Measurements from ENCODE around the gene HMG20A. TPM values are rescaled to one million over a fixed set of nuclear protein-coding genes. Genes with fewer than 3 reads are reported as not detected.

HMG20A gene
- polyA plus RNA-seq, 2 donors = 6.5 to 7.0 TPM

DNA sequence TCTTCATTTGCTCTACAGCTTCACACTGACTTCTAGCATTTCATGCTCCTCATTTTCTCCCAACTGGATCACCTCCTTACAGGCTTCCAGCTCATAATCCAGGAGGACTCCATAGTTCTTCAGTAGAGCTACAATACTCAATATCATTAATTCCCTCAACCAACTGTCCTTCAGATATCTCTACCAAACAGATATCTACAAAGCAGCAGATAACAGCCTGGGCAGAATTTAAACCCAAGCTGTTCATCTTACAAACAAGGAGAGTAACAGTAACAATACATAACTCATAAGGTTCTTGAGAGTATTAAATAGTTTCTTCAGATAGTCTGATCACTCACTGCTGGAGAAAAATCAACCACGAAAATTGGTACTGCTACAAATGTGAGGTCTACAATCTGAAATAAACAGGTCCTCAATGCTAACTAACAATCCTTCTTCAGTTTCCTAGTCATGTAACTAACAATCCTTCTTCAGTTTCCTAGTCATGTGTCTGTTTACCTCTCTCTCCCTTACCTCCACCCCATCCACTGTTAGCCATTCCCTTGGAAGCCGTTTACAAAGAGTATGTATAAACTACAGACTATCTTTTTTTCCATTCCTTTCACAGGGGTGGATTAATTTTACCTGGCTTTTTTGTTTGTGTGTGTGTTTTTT is 5.8 kb upstream of the HMG20A start:
- Histone ChIP-seq H3K9me3 (ENCODE audit: control insufficient read depth in 2 of 2, insufficient read depth in 1 of 2, low read depth in 1 of 2, low read length in 1 of 2) (no peaks in the 10 kb centered on the region), H3K4me1 (ENCODE audit: control insufficient read depth in 2 of 2, insufficient read depth in 2 of 2, low read length in 1 of 2) (no peaks in the 10 kb centered on the region), H3K27me3 (ENCODE audit: control insufficient read depth in 1 of 2, insufficient read depth in 2 of 2, low read length in 2 of 2) (no peaks in the 10 kb centered on the region), H3K36me3 (ENCODE audit: control insufficient read depth in 2 of 2, insufficient read depth in 2 of 2, low read length in 1 of 2) (no peaks in the 10 kb centered on the region), H3K4me3 (ENCODE audit: low read depth in 1 of 2, low read length in 2 of 2) (no peak overlapping the region), H3K27ac (ENCODE audit: low read depth in 2 of 2, low read length in 1 of 2) (no peak overlapping the region)
- WGBS, 2 donors = 90 to 92% methylated on average over 2 of the region's 2 CpGs

DNA sequence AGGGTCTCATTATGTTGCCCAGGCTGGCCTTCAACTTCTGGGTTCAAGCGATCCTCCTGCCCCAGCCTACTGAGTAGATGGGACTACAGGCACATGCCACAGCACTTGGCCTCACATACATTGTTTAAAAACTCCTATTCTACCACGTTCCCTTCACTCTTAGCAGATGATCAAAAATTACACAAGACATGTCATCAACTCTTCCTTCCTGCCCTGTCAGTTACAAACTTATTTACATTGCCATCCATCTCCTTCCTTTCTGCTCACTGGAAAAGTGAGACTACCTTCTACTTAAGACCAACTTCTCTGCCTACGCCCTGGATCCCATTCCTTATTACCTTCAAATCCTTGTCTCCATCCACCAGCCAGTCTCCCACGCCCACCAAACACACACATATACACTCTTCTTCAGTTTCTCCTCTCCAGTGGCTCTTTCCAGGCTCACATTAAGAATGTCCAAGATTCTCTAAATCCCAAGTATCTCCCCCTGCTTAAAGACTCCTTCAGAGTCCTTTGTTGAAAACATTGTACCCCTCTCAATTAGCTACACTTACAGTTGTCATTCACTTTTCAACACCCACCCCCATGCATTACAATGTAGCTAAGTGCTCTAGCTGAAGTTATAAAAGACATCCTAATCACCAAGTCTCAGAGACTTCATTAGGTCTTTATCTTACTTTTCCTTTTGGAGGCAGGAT is 5.1 kb upstream of the HMG20A start:
- WGBS, 2 donors = 81 to 84% methylated on average over 4 of the region's 4 CpGs
- Histone ChIP-seq H3K9me3 (ENCODE audit: control insufficient read depth in 2 of 2, insufficient read depth in 1 of 2, low read depth in 1 of 2, low read length in 1 of 2) (no peaks in the 10 kb centered on the region), H3K4me3 (ENCODE audit: low read depth in 1 of 2, low read length in 2 of 2) (no peak overlapping the region), H3K27ac (ENCODE audit: low read depth in 2 of 2, low read length in 1 of 2) (no peak overlapping the region), H3K27me3 (ENCODE audit: control insufficient read depth in 1 of 2, insufficient read depth in 2 of 2, low read length in 2 of 2) (no peaks in the 10 kb centered on the region), H3K4me1 (ENCODE audit: control insufficient read depth in 2 of 2, insufficient read depth in 2 of 2, low read length in 1 of 2) (no peaks in the 10 kb centered on the region), H3K36me3 (ENCODE audit: control insufficient read depth in 2 of 2, insufficient read depth in 2 of 2, low read length in 1 of 2) (no peaks in the 10 kb centered on the region)

DNA sequence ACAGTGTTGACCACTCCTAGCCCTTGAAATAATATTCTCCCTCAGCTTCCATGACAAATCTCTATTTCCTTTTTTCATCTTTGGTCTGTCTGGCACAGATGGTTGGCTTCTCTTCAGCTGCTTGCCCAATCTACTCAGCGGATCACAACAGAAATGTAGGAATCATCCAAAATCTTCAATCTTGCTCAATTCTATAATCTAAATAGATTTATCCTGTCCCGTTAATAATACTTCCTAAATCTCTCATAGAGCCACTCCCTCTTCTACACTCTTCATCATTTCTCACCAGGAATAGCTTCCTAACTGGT is 4.6 kb upstream of the HMG20A start:
- H3K27me3 ChIP-seq (ENCODE audit: control insufficient read depth in 1 of 2, insufficient read depth in 2 of 2, low read length in 2 of 2) = no peaks in the 10 kb centered on the region
- H3K9me3 ChIP-seq (ENCODE audit: control insufficient read depth in 2 of 2, insufficient read depth in 1 of 2, low read depth in 1 of 2, low read length in 1 of 2) = no peaks in the 10 kb centered on the region
- H3K36me3 ChIP-seq (ENCODE audit: control insufficient read depth in 2 of 2, insufficient read depth in 2 of 2, low read length in 1 of 2) = no peaks in the 10 kb centered on the region
- no peak overlapping the region for H3K27ac ChIP-seq (ENCODE audit: low read depth in 2 of 2, low read length in 1 of 2)
- no peak overlapping the region for H3K4me3 ChIP-seq (ENCODE audit: low read depth in 1 of 2, low read length in 2 of 2)
- H3K4me1 ChIP-seq (ENCODE audit: control insufficient read depth in 2 of 2, insufficient read depth in 2 of 2, low read length in 1 of 2) = no peaks in the 10 kb centered on the region
- WGBS, 2 donors = 42 to 51% methylated on average over 2 of the region's 2 CpGs

- WGBS, 2 donors = 47 to 78% methylated on average over 1 of the region's 1 CpG
- no peaks in the 10 kb centered on the region for H3K27me3 ChIP-seq (ENCODE audit: control insufficient read depth in 1 of 2, insufficient read depth in 2 of 2, low read length in 2 of 2)
- H3K4me3 ChIP-seq (ENCODE audit: low read depth in 1 of 2, low read length in 2 of 2) = no peak overlapping the region
- H3K9me3 ChIP-seq (ENCODE audit: control insufficient read depth in 2 of 2, insufficient read depth in 1 of 2, low read depth in 1 of 2, low read length in 1 of 2) = no peaks in the 10 kb centered on the region
- H3K27ac ChIP-seq (ENCODE audit: low read depth in 2 of 2, low read length in 1 of 2) = no peak overlapping the region
- no peaks in the 10 kb centered on the region for H3K36me3 ChIP-seq (ENCODE audit: control insufficient read depth in 2 of 2, insufficient read depth in 2 of 2, low read length in 1 of 2)
- no peaks in the 10 kb centered on the region for H3K4me1 ChIP-seq (ENCODE audit: control insufficient read depth in 2 of 2, insufficient read depth in 2 of 2, low read length in 1 of 2)
Measured at GRCh38 chr15:77416954-77417353, 3.7 kb upstream of the HMG20A start.

DNA sequence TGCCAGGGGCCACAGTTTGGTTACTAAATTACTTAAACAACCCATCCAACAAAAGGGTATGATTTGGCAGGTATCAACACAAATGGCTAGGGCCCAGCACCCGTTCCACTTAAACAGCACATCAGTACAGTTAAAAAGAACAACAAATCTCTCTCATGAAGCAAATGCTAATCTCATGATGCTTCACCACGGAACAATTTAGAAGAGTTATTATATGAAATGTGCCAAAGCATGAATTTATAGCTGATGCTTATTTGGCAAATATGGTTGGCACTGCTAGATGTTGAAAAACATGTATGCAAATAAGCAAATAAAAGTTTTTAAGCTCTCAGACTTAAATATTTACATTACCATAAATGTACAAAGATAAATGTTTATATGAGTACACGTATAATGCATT is 3.1 kb upstream of the HMG20A start:
- Histone ChIP-seq H3K4me1 (ENCODE audit: control insufficient read depth in 2 of 2, insufficient read depth in 2 of 2, low read length in 1 of 2) (no peaks in the 10 kb centered on the region), H3K27ac (ENCODE audit: low read depth in 2 of 2, low read length in 1 of 2) (no peak overlapping the region), H3K27me3 (ENCODE audit: control insufficient read depth in 1 of 2, insufficient read depth in 2 of 2, low read length in 2 of 2) (no peaks in the 10 kb centered on the region), H3K36me3 (ENCODE audit: control insufficient read depth in 2 of 2, insufficient read depth in 2 of 2, low read length in 1 of 2) (no peaks in the 10 kb centered on the region), H3K9me3 (ENCODE audit: control insufficient read depth in 2 of 2, insufficient read depth in 1 of 2, low read depth in 1 of 2, low read length in 1 of 2) (no peaks in the 10 kb centered on the region), H3K4me3 (ENCODE audit: low read depth in 1 of 2, low read length in 2 of 2) (no peak overlapping the region)
- WGBS, 2 donors = 45 to 63% methylated on average over 3 of the region's 3 CpGs

DNA sequence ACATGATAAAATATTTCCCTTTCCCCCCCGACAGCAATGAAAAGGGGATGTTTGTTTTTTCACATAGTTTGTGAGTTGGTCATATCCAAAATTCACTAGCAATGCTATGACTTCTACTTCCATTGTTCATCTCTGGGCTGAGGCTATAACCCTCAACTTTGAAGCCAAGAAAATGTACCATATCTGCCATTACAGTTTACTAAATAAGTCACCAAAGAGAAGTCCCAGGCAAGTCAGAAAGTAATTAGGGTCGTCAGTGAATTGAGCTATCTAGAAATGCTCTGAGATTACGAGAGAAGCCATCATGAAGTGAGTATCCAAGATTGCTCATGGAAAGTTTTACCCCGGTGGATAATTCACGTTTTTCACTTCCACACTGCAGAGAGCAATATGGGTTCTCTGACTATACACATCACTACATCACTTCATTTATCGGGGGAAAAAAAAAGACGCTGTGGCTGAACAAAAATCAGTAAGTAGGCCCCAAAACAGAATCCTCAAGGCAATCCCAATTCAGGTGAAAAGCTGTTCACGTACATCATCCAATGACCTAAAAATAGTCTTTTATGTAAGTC is 2.2 kb upstream of the HMG20A start:
- H3K4me1 ChIP-seq (ENCODE audit: control insufficient read depth in 2 of 2, insufficient read depth in 2 of 2, low read length in 1 of 2) = no peaks in the 10 kb centered on the region
- no peaks in the 10 kb centered on the region for H3K9me3 ChIP-seq (ENCODE audit: control insufficient read depth in 2 of 2, insufficient read depth in 1 of 2, low read depth in 1 of 2, low read length in 1 of 2)
- H3K27ac ChIP-seq (ENCODE audit: low read depth in 2 of 2, low read length in 1 of 2) = no peak overlapping the region
- no peaks in the 10 kb centered on the region for H3K36me3 ChIP-seq (ENCODE audit: control insufficient read depth in 2 of 2, insufficient read depth in 2 of 2, low read length in 1 of 2)
- peak overlapping the region in 1 of 2 donors; percentile 88 for H3K4me3 ChIP-seq (ENCODE audit: low read depth in 1 of 2, low read length in 2 of 2)
- WGBS, 2 donors = 53 to 54% methylated on average over 8 of the region's 8 CpGs
- no peaks in the 10 kb centered on the region for H3K27me3 ChIP-seq (ENCODE audit: control insufficient read depth in 1 of 2, insufficient read depth in 2 of 2, low read length in 2 of 2)

DNA sequence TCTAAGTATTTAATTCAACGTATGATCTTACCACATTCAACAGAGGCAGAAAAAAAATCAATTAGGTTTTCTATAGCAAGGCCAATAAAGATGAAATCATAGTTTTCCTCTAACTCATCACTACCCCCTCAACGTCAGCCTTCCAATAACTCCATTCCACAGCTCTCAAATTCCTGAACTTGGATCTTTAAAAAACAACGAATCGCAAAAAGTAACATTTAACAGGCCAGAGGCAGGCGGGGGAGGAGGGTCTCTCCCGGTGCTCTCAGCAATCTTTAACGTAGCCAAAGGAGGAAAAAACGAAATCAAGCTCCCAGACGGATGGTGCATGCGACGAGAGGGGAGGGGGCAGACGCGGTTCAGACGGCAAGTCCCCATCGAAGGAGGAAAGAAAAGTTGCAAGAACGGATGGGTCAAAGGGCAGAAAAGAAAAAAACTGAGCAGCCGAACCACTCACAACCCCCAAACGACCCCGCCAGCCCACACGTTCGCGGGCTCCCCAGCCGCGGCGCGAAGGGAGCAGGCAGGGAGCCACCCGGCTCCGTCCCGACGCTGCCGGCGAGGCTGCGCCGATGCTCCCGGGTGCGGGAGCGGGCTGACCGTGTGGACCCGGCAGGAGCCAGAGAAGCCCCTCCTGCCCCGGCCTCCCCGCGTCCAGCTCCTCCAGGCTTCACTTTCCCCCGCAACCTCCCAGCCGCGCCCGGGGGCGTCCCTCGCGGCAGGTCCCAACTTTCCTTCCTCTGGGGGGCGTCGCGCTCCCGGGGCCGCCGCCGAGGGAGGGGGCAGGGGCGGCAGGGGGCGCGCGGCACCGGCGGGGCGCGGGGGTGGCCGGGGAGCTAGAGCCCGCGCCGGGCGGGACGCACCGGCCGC is 1.5 kb upstream of the HMG20A start:
- Histone ChIP-seq H3K4me3 (ENCODE audit: low read depth in 1 of 2, low read length in 2 of 2) (peak overlapping the region; percentile 88 to 99), H3K27me3 (ENCODE audit: control insufficient read depth in 1 of 2, insufficient read depth in 2 of 2, low read length in 2 of 2) (no peaks in the 10 kb centered on the region), H3K36me3 (ENCODE audit: control insufficient read depth in 2 of 2, insufficient read depth in 2 of 2, low read length in 1 of 2) (no peaks in the 10 kb centered on the region), H3K4me1 (ENCODE audit: control insufficient read depth in 2 of 2, insufficient read depth in 2 of 2, low read length in 1 of 2) (no peaks in the 10 kb centered on the region), H3K9me3 (ENCODE audit: control insufficient read depth in 2 of 2, insufficient read depth in 1 of 2, low read depth in 1 of 2, low read length in 1 of 2) (no peaks in the 10 kb centered on the region), H3K27ac (ENCODE audit: low read depth in 2 of 2, low read length in 1 of 2) (peak overlapping the region; percentile 89 to 93)
- 1 to 2% methylated on average over 46 to 72 of the region's 72 CpGs for WGBS, 2 donors

DNA sequence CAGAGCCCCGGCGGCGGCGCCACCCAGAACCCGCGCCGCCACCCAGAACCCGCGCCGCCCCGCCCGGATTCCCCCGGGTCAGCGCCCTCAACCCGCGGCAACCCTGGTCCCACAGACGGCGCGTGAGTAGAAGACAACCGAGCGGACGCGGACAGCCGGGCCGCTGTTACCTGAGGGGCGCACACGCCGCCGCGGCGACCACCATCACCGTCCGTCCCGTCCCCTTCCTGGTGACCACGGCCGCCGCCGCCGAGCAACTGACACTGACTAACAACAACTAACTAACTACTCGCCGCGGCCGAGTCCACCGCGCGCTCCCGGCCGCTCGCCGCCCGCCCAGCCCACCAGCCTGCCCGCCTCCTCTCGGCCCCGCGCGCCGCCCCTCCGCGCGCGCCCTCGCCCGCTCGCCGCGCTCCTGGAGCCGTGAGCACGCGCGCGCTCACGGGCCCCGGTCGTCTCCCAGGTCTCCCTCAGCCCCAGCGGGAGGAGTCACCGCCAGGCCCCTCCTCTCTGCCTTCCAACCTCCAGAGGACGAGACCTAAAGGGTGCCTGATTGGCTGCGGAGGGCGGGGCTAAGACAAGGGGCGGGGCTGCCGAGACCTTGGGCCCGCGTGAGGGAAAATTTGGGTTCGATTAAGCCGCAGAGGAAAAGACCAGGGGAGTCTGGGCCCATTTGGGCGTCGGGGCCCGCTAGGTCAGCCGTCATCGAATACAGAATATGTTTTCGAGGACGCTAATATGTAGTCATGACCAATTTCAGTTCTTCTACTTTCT is 665 bp upstream of the HMG20A start, which contains the start of gene PEAK1:
PEAK1 (minus strand) TSS at position 269 of the 774 bp plus-strand sequence. CDS start 238,178 bp downstream, outside the sequence.
- Histone ChIP-seq H3K4me3 (ENCODE audit: low read depth in 1 of 2, low read length in 2 of 2) (peak within 1 kb of the TSS; percentile 88 to 99), H3K36me3 (ENCODE audit: control insufficient read depth in 2 of 2, insufficient read depth in 2 of 2, low read length in 1 of 2) (no peaks in the 10 kb centered on the region), H3K9me3 (ENCODE audit: control insufficient read depth in 2 of 2, insufficient read depth in 1 of 2, low read depth in 1 of 2, low read length in 1 of 2) (no peaks in the 10 kb centered on the region), H3K4me1 (ENCODE audit: control insufficient read depth in 2 of 2, insufficient read depth in 2 of 2, low read length in 1 of 2) (no peaks in the 10 kb centered on the region), H3K27me3 (ENCODE audit: control insufficient read depth in 1 of 2, insufficient read depth in 2 of 2, low read length in 2 of 2) (no peaks in the 10 kb centered on the region), H3K27ac (ENCODE audit: low read depth in 2 of 2, low read length in 1 of 2) (peak within 1 kb of the TSS; percentile 94 to 96)
- 0 to 1% methylated on average over 50 to 92 of the region's 92 CpGs for WGBS, 2 donors

DNA sequence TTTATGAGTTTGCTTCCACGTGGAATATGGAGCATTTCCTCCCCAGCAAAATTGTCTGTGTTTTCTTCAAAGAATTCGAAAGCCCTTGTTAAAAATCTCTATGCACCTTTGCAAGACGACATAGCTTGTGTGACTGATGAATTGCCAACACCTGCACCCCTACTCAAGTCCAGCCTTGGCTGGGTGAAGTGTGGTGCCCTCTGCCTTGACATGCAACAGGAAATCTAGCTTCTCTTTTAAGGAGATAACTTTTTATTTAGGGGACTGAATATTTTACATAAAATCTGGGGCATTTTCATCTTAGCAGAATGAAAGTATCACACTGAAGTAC is 647 bp downstream of the HMG20A start:
- Histone ChIP-seq H3K36me3 (ENCODE audit: control insufficient read depth in 2 of 2, insufficient read depth in 2 of 2, low read length in 1 of 2) (no peaks in the 10 kb centered on the region), H3K4me1 (ENCODE audit: control insufficient read depth in 2 of 2, insufficient read depth in 2 of 2, low read length in 1 of 2) (no peaks in the 10 kb centered on the region), H3K27ac (ENCODE audit: low read depth in 2 of 2, low read length in 1 of 2) (peak overlapping the region in 1 of 2 donors; percentile 94), H3K9me3 (ENCODE audit: control insufficient read depth in 2 of 2, insufficient read depth in 1 of 2, low read depth in 1 of 2, low read length in 1 of 2) (no peaks in the 10 kb centered on the region), H3K4me3 (ENCODE audit: low read depth in 1 of 2, low read length in 2 of 2) (peak overlapping the region; percentile 86 to 88), H3K27me3 (ENCODE audit: control insufficient read depth in 1 of 2, insufficient read depth in 2 of 2, low read length in 2 of 2) (no peaks in the 10 kb centered on the region)
- WGBS, 2 donors = 0% methylated on average over 3 of the region's 3 CpGs

Measured in esophagus (tissue), 2 donors.